Liver (tissue), 9 donors: ENCODE measurements around the gene WRAP73. TPM values are rescaled to one million over a fixed set of nuclear protein-coding genes. Genes with fewer than 3 reads are reported as not detected.

Experiments used
- DNase-seq: peaks from one replicate; pipeline ENCODE4 v3.0.0-alpha.2; 2017; ENCODE audit warnings: low spot score
- H3K27ac ChIP-seq, 2 donors: one replicate each; pipeline ENCODE4 v1.7.0; 2013; ENCODE audit warnings: inconsistent platforms in 2 of 2, low read length in 2 of 2, control low read depth in 1 of 2, low read depth in 1 of 2, mild to moderate bottlenecking in 1 of 2
- H3K27me3 ChIP-seq, 4 donors: one replicate each; pipeline versions ENCODE4 v1.6.1 to v1.7.0; 2013; ENCODE audit warnings: low read length in 3 of 4, inconsistent platforms in 1 of 4, mild to moderate bottlenecking in 1 of 4, moderate library complexity in 1 of 4; ENCODE audit not compliant: control insufficient read depth in 4 of 4, insufficient read depth in 4 of 4
- H3K36me3 ChIP-seq, 4 donors: one replicate each; pipeline versions ENCODE4 v1.6.1 to v1.7.0; 2013; ENCODE audit warnings: low read length in 3 of 4, mild to moderate bottlenecking in 3 of 4, low read depth in 1 of 4, moderate library complexity in 1 of 4; ENCODE audit not compliant: control insufficient read depth in 4 of 4, insufficient read depth in 3 of 4
- H3K4me1 ChIP-seq, 4 donors: one replicate each; pipeline versions ENCODE4 v1.6.1 to v1.7.0; 2013; ENCODE audit warnings: low read length in 3 of 4, mild to moderate bottlenecking in 3 of 4, moderate library complexity in 1 of 4; ENCODE audit not compliant: control insufficient read depth in 4 of 4, insufficient read depth in 4 of 4
- H3K4me3 ChIP-seq, 3 donors: one replicate each; pipeline versions ENCODE4 v1.6.1 to v1.7.0; 2013; ENCODE audit warnings: low read length in 3 of 3, control low read depth in 1 of 3, low read depth in 1 of 3, mild to moderate bottlenecking in 1 of 3
- H3K9ac ChIP-seq, 2 donors: one replicate each; pipeline ENCODE4 v1.7.0; 2013; ENCODE audit warnings: low read length in 2 of 2, mild to moderate bottlenecking in 2 of 2, moderate library complexity in 2 of 2, control low read depth in 1 of 2, low read depth in 1 of 2
- H3K9me3 ChIP-seq, 4 donors: one replicate each; pipeline versions ENCODE4 v1.6.1 to v1.7.0; 2013; ENCODE audit warnings: low read length in 3 of 4; ENCODE audit not compliant: control insufficient read depth in 4 of 4
- EGR1 ChIP-seq, 2 donors: IDR thresholded peaks; 2 replicates each; pipeline ENCODE4 v1.6.1; 2016 to 2018; ENCODE audit warnings: antibody characterized with exemption in 2 of 2, low read depth in 2 of 2
- FOXA2 ChIP-seq: IDR thresholded peaks from 2 replicates; pipeline ENCODE4 v1.6.1; 2016; ENCODE audit warnings: antibody characterized with exemption
- GABPA ChIP-seq, 2 donors: IDR thresholded peaks in 1 of 2; conservative IDR thresholded peaks in 1 of 2; 2 replicates each; pipeline ENCODE4 v1.6.1; 2016; ENCODE audit warnings: antibody characterized with exemption in 2 of 2, mild to moderate bottlenecking in 1 of 2, moderate library complexity in 1 of 2
- HNF4A ChIP-seq, 2 donors: conservative IDR thresholded peaks; 2 replicates each; pipeline ENCODE4 v1.6.1; 2016; ENCODE audit warnings: antibody characterized with exemption in 2 of 2, mild to moderate bottlenecking in 2 of 2
- JUND ChIP-seq, 2 donors: IDR thresholded peaks; 2 replicates each; pipeline ENCODE4 v1.6.1; 2016; ENCODE audit warnings: antibody characterized with exemption in 2 of 2
- NR2F2 ChIP-seq: IDR thresholded peaks from 2 replicates; pipeline ENCODE4 v1.6.1; 2016; ENCODE audit warnings: antibody characterized with exemption
- RAD21 ChIP-seq, 2 donors: IDR thresholded peaks; 2 replicates each; pipeline ENCODE4 v1.6.1; 2016; ENCODE audit warnings: antibody characterized with exemption in 2 of 2, mild to moderate bottlenecking in 2 of 2
- RXRA ChIP-seq, 2 donors: IDR thresholded peaks; 2 replicates each; pipeline ENCODE4 v1.6.1; 2017 to 2018; ENCODE audit warnings: antibody characterized with exemption in 2 of 2, mild to moderate bottlenecking in 1 of 2
- SP1 ChIP-seq: IDR thresholded peaks from 2 replicates; pipeline ENCODE4 v1.6.1; 2018; ENCODE audit warnings: antibody characterized with exemption, mild to moderate bottlenecking
- TAF1 ChIP-seq: conservative IDR thresholded peaks from 2 replicates; pipeline ENCODE4 v1.6.1; 2016; ENCODE audit warnings: antibody characterized with exemption, mild to moderate bottlenecking
- WGBS: extraction: QIAGEN DNeasy Blood & Tissue Kit; methylation state at CpG from one replicate; pipeline ENCODE4 v1.1.7; 2013; 5-methylcytosine and 5-hydroxymethylcytosine counted together
- polyA plus RNA-seq, 2 donors: library from polyadenylated mRNA; stranded (reverse) in 1 of 2; unstranded in 1 of 2; fragments of 200-250 nt in 1 of 2; fragments of >200 nt in 1 of 2; fragmentation: Nextera tagmentation in 1 of 2; extraction: Ambion mirVana in 1 of 2; gene quantifications; one replicate each; pipeline versions ENCODE4 v1.2.1 to v1.2.3, GENCODE V29; 2013 to 2015
- total RNA-seq, 2 donors: library from RNA; depleted of rRNA; stranded (reverse); fragments of >200 nt; gene quantifications; one replicate each; pipeline ENCODE4 v1.2.3, GENCODE V29; 2014
- TF ChIP-seq, protein P1 (sequence below): IDR thresholded peaks from 2 replicates; pipeline ENCODE4 v1.6.1; 2016; ENCODE audit warnings: antibody characterized with exemption, mild to moderate bottlenecking
- TF ChIP-seq, protein P2 (sequence below): IDR thresholded peaks from 2 replicates; pipeline ENCODE4 v1.6.1; 2016; ENCODE audit warnings: antibody characterized with exemption
- donor health status: healthy.
- donor health status: healthy.
- donor health status: healthy.
- donor health status: healthy.
- donor health status: healthy.

Gene WRAP73
- total and polyA plus RNA-seq, 4 donors: 7.6 to 14.6 (median 10.0) TPM

- H3K4me3 ChIP-seq: no peak overlapping the region
- H3K4me1 ChIP-seq: no peaks in the 10 kb centered on the region
- peaks cover 0 to 2% (median 0%) of the 10 kb centered on the region in 4 donors for H3K27me3 ChIP-seq
- 87% methylated on average over 8 of the region's 8 CpGs for WGBS
- TF ChIP-seq RAD21 (IDR thresholded peaks at IDR 0.05) (no peak), RXRA (IDR thresholded peaks at IDR 0.05) (no peak), NR2F2 (no peak), HNF4A (conservative IDR thresholded peaks at IDR 0.05) (no peak), EGR1 (IDR thresholded peaks at IDR 0.05; ENCODE audit: low read depth in 2 of 2) (no peak), JUND (IDR thresholded peaks at IDR 0.05) (no peak)
- TF ChIP-seq, protein P1, sequence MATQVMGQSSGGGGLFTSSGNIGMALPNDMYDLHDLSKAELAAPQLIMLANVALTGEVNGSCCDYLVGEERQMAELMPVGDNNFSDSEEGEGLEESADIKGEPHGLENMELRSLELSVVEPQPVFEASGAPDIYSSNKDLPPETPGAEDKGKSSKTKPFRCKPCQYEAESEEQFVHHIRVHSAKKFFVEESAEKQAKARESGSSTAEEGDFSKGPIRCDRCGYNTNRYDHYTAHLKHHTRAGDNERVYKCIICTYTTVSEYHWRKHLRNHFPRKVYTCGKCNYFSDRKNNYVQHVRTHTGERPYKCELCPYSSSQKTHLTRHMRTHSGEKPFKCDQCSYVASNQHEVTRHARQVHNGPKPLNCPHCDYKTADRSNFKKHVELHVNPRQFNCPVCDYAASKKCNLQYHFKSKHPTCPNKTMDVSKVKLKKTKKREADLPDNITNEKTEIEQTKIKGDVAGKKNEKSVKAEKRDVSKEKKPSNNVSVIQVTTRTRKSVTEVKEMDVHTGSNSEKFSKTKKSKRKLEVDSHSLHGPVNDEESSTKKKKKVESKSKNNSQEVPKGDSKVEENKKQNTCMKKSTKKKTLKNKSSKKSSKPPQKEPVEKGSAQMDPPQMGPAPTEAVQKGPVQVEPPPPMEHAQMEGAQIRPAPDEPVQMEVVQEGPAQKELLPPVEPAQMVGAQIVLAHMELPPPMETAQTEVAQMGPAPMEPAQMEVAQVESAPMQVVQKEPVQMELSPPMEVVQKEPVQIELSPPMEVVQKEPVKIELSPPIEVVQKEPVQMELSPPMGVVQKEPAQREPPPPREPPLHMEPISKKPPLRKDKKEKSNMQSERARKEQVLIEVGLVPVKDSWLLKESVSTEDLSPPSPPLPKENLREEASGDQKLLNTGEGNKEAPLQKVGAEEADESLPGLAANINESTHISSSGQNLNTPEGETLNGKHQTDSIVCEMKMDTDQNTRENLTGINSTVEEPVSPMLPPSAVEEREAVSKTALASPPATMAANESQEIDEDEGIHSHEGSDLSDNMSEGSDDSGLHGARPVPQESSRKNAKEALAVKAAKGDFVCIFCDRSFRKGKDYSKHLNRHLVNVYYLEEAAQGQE: no peak
- H3K36me3 ChIP-seq: peaks cover 0 to 1% (median 0%) of the 10 kb centered on the region in 4 donors
- H3K9ac ChIP-seq: no peak overlapping the region
- no peaks in the 10 kb centered on the region for H3K9me3 ChIP-seq
- no peak for DNase-seq
- H3K27ac ChIP-seq: no peak overlapping the region
Observed at GRCh38 chr1:3604468-3604974, 45.4 kb downstream of the WRAP73 start.

DNA sequence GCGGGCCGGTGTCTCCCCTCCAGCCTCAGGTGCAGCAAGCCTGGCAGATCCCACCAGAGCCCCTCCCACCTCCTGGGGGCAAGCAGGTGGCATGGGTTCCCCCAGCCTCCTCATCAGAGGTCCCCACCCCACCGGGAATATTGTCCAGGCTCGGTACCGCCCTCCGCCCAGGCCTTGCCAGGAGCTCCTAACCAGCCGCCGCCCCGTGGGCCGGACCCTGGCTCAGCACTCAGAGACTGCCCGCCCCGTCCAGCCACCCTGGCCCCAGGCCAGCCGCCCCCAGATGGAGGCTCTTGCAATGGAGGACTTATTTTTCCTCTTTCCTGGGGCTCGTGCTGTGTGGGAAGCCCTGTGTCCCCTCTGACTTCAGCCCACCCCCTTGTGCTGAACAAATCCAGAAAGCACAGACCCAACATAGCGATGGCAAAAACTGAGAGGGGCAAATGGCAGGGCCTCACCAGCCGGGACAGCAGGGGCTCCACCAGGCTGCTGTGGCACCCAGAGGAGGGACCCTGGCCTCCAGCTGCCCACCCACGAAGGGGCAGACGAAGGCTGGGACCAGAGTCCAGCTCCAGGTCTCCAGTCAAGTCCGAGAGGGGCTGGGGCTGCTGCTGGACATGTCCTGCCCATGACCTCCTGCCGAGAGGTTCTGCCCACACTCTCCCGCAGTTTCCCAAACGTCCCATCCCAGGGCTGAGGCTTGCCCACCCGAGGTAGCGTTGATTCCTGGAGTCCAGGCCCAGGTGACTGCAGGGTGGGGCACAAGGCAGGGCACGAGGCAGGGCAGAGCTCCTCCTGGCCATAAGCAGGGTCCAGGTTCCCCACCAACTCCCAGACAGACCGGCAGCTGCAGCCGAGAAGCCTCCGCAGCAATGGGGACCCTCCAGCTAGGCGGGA lies 46.1 kb downstream of the WRAP73 start:
- TF ChIP-seq HNF4A (conservative IDR thresholded peaks at IDR 0.05) (no peak), NR2F2 (no peak), JUND (IDR thresholded peaks at IDR 0.05) (no peak), SP1 (no peak), GABPA (IDR thresholded peaks at IDR 0.05 in 1 of 2, conservative IDR thresholded peaks at IDR 0.05 in 1 of 2) (no peak), RXRA (IDR thresholded peaks at IDR 0.05) (no peak), RAD21 (IDR thresholded peaks at IDR 0.05) (no peak), FOXA2 (no peak), EGR1 (IDR thresholded peaks at IDR 0.05; ENCODE audit: low read depth in 2 of 2) (no peak)
- TF ChIP-seq, protein P2, sequence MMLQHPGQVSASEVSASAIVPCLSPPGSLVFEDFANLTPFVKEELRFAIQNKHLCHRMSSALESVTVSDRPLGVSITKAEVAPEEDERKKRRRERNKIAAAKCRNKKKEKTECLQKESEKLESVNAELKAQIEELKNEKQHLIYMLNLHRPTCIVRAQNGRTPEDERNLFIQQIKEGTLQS: no peak
- no peaks in the 10 kb centered on the region for H3K9me3 ChIP-seq
- H3K4me3 ChIP-seq: no peak overlapping the region
- DNase-seq: no peak
- H3K36me3 ChIP-seq: peaks cover 0 to 1% (median 0%) of the 10 kb centered on the region in 4 donors
- H3K9ac ChIP-seq: no peak overlapping the region
- 86% methylated on average over 29 of the region's 29 CpGs for WGBS
- H3K27me3 ChIP-seq: peaks cover 0 to 2% (median 0%) of the 10 kb centered on the region in 4 donors
- H3K27ac ChIP-seq: no peak overlapping the region
- no peaks in the 10 kb centered on the region for H3K4me1 ChIP-seq

DNA sequence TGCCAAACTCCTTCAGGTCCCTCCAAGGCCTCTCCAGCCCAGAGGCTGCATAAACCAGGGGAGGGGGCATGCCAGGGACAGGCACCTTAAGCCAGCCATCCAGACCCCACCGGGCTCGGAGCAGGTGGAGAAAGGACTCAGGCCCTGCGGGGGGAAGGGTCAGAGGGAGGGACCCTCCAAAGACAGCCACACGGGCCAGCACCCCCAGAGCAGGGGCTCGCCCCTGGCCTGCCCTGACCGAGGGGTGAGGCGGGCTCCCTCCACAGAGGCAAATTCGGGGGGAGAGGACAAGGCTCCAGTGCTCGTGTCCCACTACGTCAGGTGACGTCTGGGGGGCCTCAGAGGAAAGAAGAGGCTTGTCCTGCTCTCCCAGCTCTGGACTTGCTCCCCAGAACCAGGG lies 46.7 kb downstream of the WRAP73 start:
- Histone ChIP-seq H3K4me1 (peaks cover 0 to 3% (median 0%) of the 10 kb centered on the region in 4 donors), H3K9me3 (no peaks in the 10 kb centered on the region), H3K27me3 (no peaks in the 10 kb centered on the region), H3K36me3 (peaks cover 0 to 1% (median 0%) of the 10 kb centered on the region in 4 donors), H3K9ac (no peak overlapping the region), H3K4me3 (no peak overlapping the region), H3K27ac (no peak overlapping the region)
- no peak for DNase-seq
- TF ChIP-seq JUND (IDR thresholded peaks at IDR 0.05): no peak
- TF ChIP-seq, protein P1: no peak
- no peak for TF ChIP-seq TAF1
- WGBS: 91% methylated on average over 11 of the region's 11 CpGs
